Karpas-422 (cell line): Measurements from ENCODE around the gene INO80. TPM values are rescaled to one million over a fixed set of nuclear protein-coding genes. Genes with fewer than 3 reads are reported as not detected.

Source experiments
- DNase-seq: peaks from one replicate; pipeline ENCODE4 v3.0.0-alpha.2; 2015
- H2AFZ ChIP-seq: fragments of 200-600 bp; sonication (generic); 2 replicates; pipeline ENCODE4 v1.6.1; 2014; ENCODE audit warnings: antibody characterized with exemption, low read length, mixed read lengths
- H3K27ac ChIP-seq: fragments of 200-600 bp; sonication (generic); 2 replicates; pipeline ENCODE4 v1.5.1; 2014; ENCODE audit warnings: mild to moderate bottlenecking, low read length, moderate library complexity
- H3K27me3 ChIP-seq: fragments of 200-600 bp; sonication (generic); 2 replicates; pipeline ENCODE4 v1.6.1; 2014; ENCODE audit warnings: low read length, mixed read lengths
- H3K36me3 ChIP-seq: fragments of 200-600 bp; sonication (generic); 2 replicates; pipeline ENCODE4 v1.6.1; 2014; ENCODE audit warnings: low read length, mixed read lengths; ENCODE audit not compliant: insufficient read depth
- H3K4me1 ChIP-seq: fragments of 200-600 bp; sonication (generic); 2 replicates; pipeline ENCODE4 v1.6.1; 2014; ENCODE audit warnings: mild to moderate bottlenecking, low read length, mixed read lengths
- H3K4me2 ChIP-seq: fragments of 200-600 bp; sonication (generic); 2 replicates; pipeline ENCODE4 v1.6.1; 2014; ENCODE audit warnings: low read length, low read depth, mild to moderate bottlenecking; ENCODE audit not compliant: poor library complexity, severe bottlenecking
- H3K4me3 ChIP-seq: fragments of 200-600 bp; sonication (generic); 2 replicates; pipeline ENCODE4 v1.5.1; 2014; ENCODE audit warnings: mild to moderate bottlenecking, antibody characterized with exemption, low read length, mixed read lengths
- H3K79me2 ChIP-seq: fragments of 200-600 bp; sonication (generic); 2 replicates; pipeline ENCODE4 v1.6.1; 2014; ENCODE audit warnings: mild to moderate bottlenecking, low read length, mixed read lengths
- H3K9ac ChIP-seq: fragments of 200-600 bp; sonication (generic); 2 replicates; pipeline ENCODE4 v1.6.0; 2014; ENCODE audit warnings: low read length
- H3K9me2 ChIP-seq: fragments of 200-600 bp; sonication (generic), shearing (Covaris generic); replicated peaks from 2 replicates; pipeline ENCODE4 v1.6.0; 2014; ENCODE audit warnings: mild to moderate bottlenecking, low read length, moderate library complexity; ENCODE audit not compliant: insufficient read depth
- H3K9me3 ChIP-seq: fragments of 300-700, 200-600 bp; sonication (generic); 2 replicates; pipeline ENCODE4 v1.6.1; 2014; ENCODE audit warnings: low read length, mixed read lengths
- H4K20me1 ChIP-seq: fragments of 200-600 bp; sonication (generic); 2 replicates; pipeline ENCODE4 v1.6.1; 2014; ENCODE audit warnings: mild to moderate bottlenecking, antibody characterized with exemption, low read length, low read depth; ENCODE audit not compliant: insufficient read depth
- total RNA-seq: library from RNA; depleted of rRNA; stranded (reverse); fragments of >200 nt; shearing (Covaris generic); gene quantifications from 2 replicates; pipeline ENCODE4 v1.2.3, GENCODE V29; 2014; ENCODE audit warnings: low replicate concordance

Gene INO80
- total RNA-seq, 1 experiment from 2014 or later: 20.3 TPM

DNA sequence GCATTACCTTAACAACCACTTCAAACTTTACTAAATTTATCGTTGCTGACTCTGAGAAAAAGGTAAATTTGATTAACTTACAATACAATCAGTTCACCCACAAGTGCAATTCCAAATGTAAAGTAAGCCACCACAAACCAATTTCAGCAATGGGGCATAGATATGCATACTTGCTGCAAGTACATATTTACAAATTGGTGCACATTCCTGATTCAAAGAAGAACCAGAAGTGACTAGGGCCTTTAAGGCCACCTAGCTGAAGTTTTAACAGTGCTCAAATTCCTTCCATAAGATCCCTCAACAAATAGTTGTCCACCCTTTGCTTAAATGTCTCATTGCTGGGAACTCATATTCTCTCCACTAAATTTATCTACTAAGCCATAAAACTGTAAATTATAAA, 67.2 kb downstream of the INO80 start:
- H3K9me2 ChIP-seq: no peaks in the 10 kb centered on the region
- DNase-seq: no peak
- H3K27ac ChIP-seq: no peak overlapping the region
- H3K79me2 ChIP-seq: no peaks in the 10 kb centered on the region
- no peak overlapping the region for H3K4me3 ChIP-seq
- no peaks in the 10 kb centered on the region for H4K20me1 ChIP-seq
- no peaks in the 10 kb centered on the region for H3K9me3 ChIP-seq
- no peak overlapping the region for H2AFZ ChIP-seq
- no peak overlapping the region for H3K4me2 ChIP-seq
- H3K27me3 ChIP-seq: no peaks in the 10 kb centered on the region
- H3K9ac ChIP-seq: no peak overlapping the region
- peaks cover 36% of the 10 kb centered on the region for H3K36me3 ChIP-seq
- H3K4me1 ChIP-seq: no peaks in the 10 kb centered on the region

- Histone ChIP-seq H3K9me3 (no peaks in the 10 kb centered on the region), H3K36me3 (peaks cover 36% of the 10 kb centered on the region)
Measured at GRCh38 chr15:41048397-41048796, 67.7 kb downstream of the INO80 start.

GRCh38 chr15:41047474-41047873, 68.6 kb downstream of the INO80 start:
- no peak overlapping the region for H3K4me3 ChIP-seq
- no peak overlapping the region for H3K4me2 ChIP-seq
- no peak overlapping the region for H3K9ac ChIP-seq
- no peaks in the 10 kb centered on the region for H4K20me1 ChIP-seq
- no peaks in the 10 kb centered on the region for H3K9me3 ChIP-seq
- no peak overlapping the region for H2AFZ ChIP-seq
- no peaks in the 10 kb centered on the region for H3K27me3 ChIP-seq
- no peak for DNase-seq
- H3K4me1 ChIP-seq: no peaks in the 10 kb centered on the region
- no peak overlapping the region for H3K27ac ChIP-seq
- peaks cover 42% of the 10 kb centered on the region for H3K36me3 ChIP-seq
- H3K79me2 ChIP-seq: no peaks in the 10 kb centered on the region
- H3K9me2 ChIP-seq: no peaks in the 10 kb centered on the region

More at GRCh38 chr15:41048397-41048796, 67.7 kb downstream of the INO80 start:
- Histone ChIP-seq H3K4me2 (no peak overlapping the region), H3K9me2 (no peaks in the 10 kb centered on the region), H2AFZ (no peak overlapping the region), H3K27me3 (no peaks in the 10 kb centered on the region), H3K27ac (no peak overlapping the region), H3K79me2 (no peaks in the 10 kb centered on the region), H3K4me1 (no peaks in the 10 kb centered on the region), H4K20me1 (no peaks in the 10 kb centered on the region), H3K9ac (no peak overlapping the region), H3K4me3 (no peak overlapping the region)
- no peak for DNase-seq

- Histone ChIP-seq H2AFZ (no peak overlapping the region), H3K9me2 (no peaks in the 10 kb centered on the region), H3K79me2 (no peaks in the 10 kb centered on the region), H3K9me3 (no peaks in the 10 kb centered on the region), H3K27me3 (no peaks in the 10 kb centered on the region), H3K27ac (no peak overlapping the region), H3K4me2 (no peak overlapping the region), H3K9ac (no peak overlapping the region), H3K36me3 (peaks cover 49% of the 10 kb centered on the region; the same call in 1 of the 2 replicates), H3K4me1 (no peaks in the 10 kb centered on the region), H4K20me1 (no peaks in the 10 kb centered on the region), H3K4me3 (no peak overlapping the region)
- DNase-seq: no peak
Measured at GRCh38 chr15:41043276-41043951, 72.7 kb downstream of the INO80 start.

GRCh38 chr15:41042851-41043250, 73.2 kb downstream of the INO80 start:
- H4K20me1 ChIP-seq: no peaks in the 10 kb centered on the region
- no peaks in the 10 kb centered on the region for H3K4me1 ChIP-seq
- no peak overlapping the region for H3K9ac ChIP-seq
- no peak overlapping the region for H3K4me2 ChIP-seq
- H3K27me3 ChIP-seq: no peaks in the 10 kb centered on the region
- H3K9me3 ChIP-seq: no peaks in the 10 kb centered on the region
- no peak overlapping the region for H3K4me3 ChIP-seq
- no peak for DNase-seq
- no peak overlapping the region for H3K27ac ChIP-seq
- H2AFZ ChIP-seq: no peak overlapping the region
- peaks cover 44% of the 10 kb centered on the region; the same call in 1 of the 2 replicates for H3K36me3 ChIP-seq
- H3K9me2 ChIP-seq: no peaks in the 10 kb centered on the region
- H3K79me2 ChIP-seq: no peaks in the 10 kb centered on the region

DNA sequence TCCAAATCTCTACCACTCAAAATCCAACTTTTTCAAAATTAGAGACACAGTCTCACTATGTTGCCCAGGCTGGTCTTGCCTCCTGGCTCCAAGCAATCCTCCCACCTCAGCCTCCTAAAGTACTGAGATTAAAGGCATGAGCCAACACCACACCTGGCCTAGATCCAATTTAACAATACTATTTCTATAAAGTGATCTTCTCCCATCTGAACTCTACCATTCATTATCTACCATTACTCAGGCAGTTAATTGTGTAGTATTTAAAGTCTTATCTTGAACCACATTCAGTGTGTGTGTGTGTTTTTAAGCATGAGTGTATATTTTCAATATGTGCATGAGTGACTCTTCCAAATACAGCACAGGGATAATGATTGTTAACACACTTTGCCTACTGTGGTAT, 77.0 kb downstream of the INO80 start:
- no peaks in the 10 kb centered on the region for H3K27me3 ChIP-seq
- no peaks in the 10 kb centered on the region for H3K4me1 ChIP-seq
- no peaks in the 10 kb centered on the region for H3K9me3 ChIP-seq
- H3K79me2 ChIP-seq: peaks cover 14% of the 10 kb centered on the region
- no peaks in the 10 kb centered on the region for H3K9me2 ChIP-seq
- peaks cover 42% of the 10 kb centered on the region; the same call in 1 of the 2 replicates for H3K36me3 ChIP-seq
- no peak overlapping the region for H3K9ac ChIP-seq
- no peak overlapping the region for H3K4me2 ChIP-seq
- no peak overlapping the region for H3K4me3 ChIP-seq
- no peak overlapping the region for H2AFZ ChIP-seq
- no peak overlapping the region for H3K27ac ChIP-seq
- DNase-seq: no peak
- no peaks in the 10 kb centered on the region for H4K20me1 ChIP-seq

- DNase-seq: no peak
- H3K9me3 ChIP-seq: no peaks in the 10 kb centered on the region
- H3K79me2 ChIP-seq: peaks cover 25% of the 10 kb centered on the region
- no peak overlapping the region for H2AFZ ChIP-seq
- H3K9ac ChIP-seq: no peak overlapping the region
- H4K20me1 ChIP-seq: no peaks in the 10 kb centered on the region
- H3K36me3 ChIP-seq: peaks cover 4% of the 10 kb centered on the region; the same call in 1 of the 2 replicates
- H3K27me3 ChIP-seq: no peaks in the 10 kb centered on the region
- H3K4me3 ChIP-seq: no peak overlapping the region
- no peak overlapping the region for H3K27ac ChIP-seq
- H3K4me2 ChIP-seq: no peak overlapping the region
- H3K9me2 ChIP-seq: no peaks in the 10 kb centered on the region
- H3K4me1 ChIP-seq: no peaks in the 10 kb centered on the region
Measured at GRCh38 chr15:41032079-41032328, 84.1 kb downstream of the INO80 start.

DNA sequence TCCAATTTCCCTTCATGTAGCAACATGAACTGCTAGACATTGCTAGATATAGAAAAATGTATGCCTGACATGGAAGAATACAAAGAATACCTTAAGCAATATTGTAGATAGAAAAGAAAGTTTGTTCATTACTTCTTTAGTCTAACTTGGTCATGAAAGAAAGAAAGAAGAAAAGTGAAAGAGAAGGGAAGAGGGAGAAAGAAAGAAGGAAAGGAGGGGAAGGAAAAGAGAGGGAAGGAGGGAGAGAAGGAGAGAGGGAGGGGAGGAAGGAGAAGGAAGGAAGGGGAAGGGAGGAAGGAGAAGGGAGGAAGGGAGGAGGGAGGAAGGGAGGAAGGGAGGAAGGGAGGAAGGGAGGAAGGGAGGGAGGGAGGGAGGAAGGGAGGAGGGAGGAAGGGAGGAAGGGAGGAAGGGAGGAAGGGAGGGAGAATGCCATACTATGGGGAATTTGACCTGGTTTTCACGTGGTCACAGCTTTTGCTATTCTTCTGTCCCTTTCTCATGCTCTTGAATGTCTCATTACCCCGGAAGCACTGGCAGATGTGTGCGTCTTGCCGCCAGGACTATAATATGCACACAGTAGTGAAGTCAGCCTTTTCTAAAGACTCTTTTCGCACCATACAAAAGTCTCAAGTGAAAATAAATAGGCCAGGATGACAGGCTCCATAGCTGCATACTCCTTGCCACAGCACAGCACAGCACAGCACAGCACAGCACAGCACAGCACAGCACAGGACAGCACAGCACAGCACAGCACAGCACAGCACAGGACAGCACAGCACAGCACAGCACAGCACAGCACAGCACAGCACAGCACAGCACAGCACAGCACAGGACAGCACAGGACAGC, 84.6 kb downstream of the INO80 start:
- no peak for DNase-seq
- Histone ChIP-seq H3K27ac (no peak overlapping the region), H3K79me2 (peaks cover 25% of the 10 kb centered on the region), H3K36me3 (peaks cover 4% of the 10 kb centered on the region; the same call in 1 of the 2 replicates), H3K4me1 (no peaks in the 10 kb centered on the region), H3K9me2 (no peaks in the 10 kb centered on the region), H3K9ac (no peak overlapping the region), H3K4me3 (no peak overlapping the region), H3K9me3 (no peaks in the 10 kb centered on the region), H4K20me1 (no peaks in the 10 kb centered on the region), H3K27me3 (no peaks in the 10 kb centered on the region), H2AFZ (no peak overlapping the region), H3K4me2 (no peak overlapping the region)
